Neural progenitor cell (in vitro differentiated cells): ENCODE results near the gene DRC3.

Source experiments
- CTCF ChIP-seq: fragments of 200-600 bp; sonication (generic); IDR thresholded peaks from 2 replicates; pipeline ENCODE4 v1.5.1; 2017; ENCODE audit warnings: antibody characterized with exemption, mild to moderate bottlenecking
- EZH2phosphoT487 ChIP-seq: fragments of 200-600 bp; sonication (generic); IDR thresholded peaks from 2 replicates; pipeline ENCODE4 v1.6.1; 2017; ENCODE audit warnings: antibody characterized with exemption

GRCh38 chr17:17924131-17924856, 48.4 kb upstream of the DRC3 start:
- TF ChIP-seq CTCF (no peak), EZH2phosphoT487 (no peak)
